Kasumi-1 (cell line): ENCODE measurements around the gene FDXACB1.

Source experiments
- DNase-seq, 2 experiments: peaks; one replicate each; lab custom pipeline; 2025; lab: John Stamatoyannopoulos, UW

FDXACB1 gene

GRCh38 chr11:111878849-111879636 is at the start of gene FDXACB1, which contains the start of gene CFAP68:
Gene FDXACB1, minus strand, starts transcription at chr11:111879165. Its CDS starts 33 bp downstream, at chr11:111879132.
Gene CFAP68, plus strand, starts transcription at chr11:111879541. Its CDS starts 20 bp downstream, at chr11:111879561.
- peak; percentile 97 to 98 for DNase-seq

- peak; percentile 88 to 90 for DNase-seq
Observed at GRCh38 chr11:111926505-111927391, 47.8 kb upstream of the FDXACB1 start.

GRCh38 chr11:111925953-111926352 is 47.0 kb upstream of the FDXACB1 start:
- DNase-seq = no peak

GRCh38 chr11:111923951-111924350 is 45.0 kb upstream of the FDXACB1 start:
- no peak for DNase-seq

GRCh38 chr11:111923351-111923788 is 44.4 kb upstream of the FDXACB1 start:
- DNase-seq = no peak

GRCh38 chr11:111922803-111923202 is 43.8 kb upstream of the FDXACB1 start:
- no peak for DNase-seq

- DNase-seq = no peak
Observed at GRCh38 chr11:111921541-111922230, 42.7 kb upstream of the FDXACB1 start.

GRCh38 chr11:111920908-111921307 is 41.9 kb upstream of the FDXACB1 start:
- DNase-seq = no peak

- no peak for DNase-seq
Observed at GRCh38 chr11:111918390-111919256, 39.7 kb upstream of the FDXACB1 start, which contains the start of gene C11orf52. Gene C11orf52, plus strand, starts transcription at chr11:111918913. Its CDS starts 60 bp downstream, at chr11:111918973.

- DNase-seq = no peak
Observed at GRCh38 chr11:111917788-111918187, 38.8 kb upstream of the FDXACB1 start.

GRCh38 chr11:111917312-111917711 is 38.3 kb upstream of the FDXACB1 start:
- no peak for DNase-seq

GRCh38 chr11:111916768-111917167 is 37.8 kb upstream of the FDXACB1 start:
- no peak for DNase-seq

- DNase-seq = no peak
Observed at GRCh38 chr11:111913997-111914396, 35.0 kb upstream of the FDXACB1 start.

- DNase-seq = no peak
Observed at GRCh38 chr11:111913031-111913861, 34.3 kb upstream of the FDXACB1 start.

GRCh38 chr11:111912535-111912934 is 33.6 kb upstream of the FDXACB1 start, which contains the start of gene HSPB2:
Gene HSPB2, plus strand, starts transcription at chr11:111912734. Its CDS starts 96 bp downstream, at chr11:111912830.
- no peak for DNase-seq

GRCh38 chr11:111911563-111912401 is 32.8 kb upstream of the FDXACB1 start, which contains the start of gene CRYAB:
Gene CRYAB, minus strand, starts transcription at chr11:111911770. Its CDS starts 46 bp downstream, at chr11:111911724.
- no peak for DNase-seq

- DNase-seq = no peak
Observed at GRCh38 chr11:111910676-111911562, 32.0 kb upstream of the FDXACB1 start.

- DNase-seq = no peak
Observed at GRCh38 chr11:111909378-111909777, 30.4 kb upstream of the FDXACB1 start.
